ENCODE results near the gene RRBP1.

- TF ChIP-seq, protein P1, sequence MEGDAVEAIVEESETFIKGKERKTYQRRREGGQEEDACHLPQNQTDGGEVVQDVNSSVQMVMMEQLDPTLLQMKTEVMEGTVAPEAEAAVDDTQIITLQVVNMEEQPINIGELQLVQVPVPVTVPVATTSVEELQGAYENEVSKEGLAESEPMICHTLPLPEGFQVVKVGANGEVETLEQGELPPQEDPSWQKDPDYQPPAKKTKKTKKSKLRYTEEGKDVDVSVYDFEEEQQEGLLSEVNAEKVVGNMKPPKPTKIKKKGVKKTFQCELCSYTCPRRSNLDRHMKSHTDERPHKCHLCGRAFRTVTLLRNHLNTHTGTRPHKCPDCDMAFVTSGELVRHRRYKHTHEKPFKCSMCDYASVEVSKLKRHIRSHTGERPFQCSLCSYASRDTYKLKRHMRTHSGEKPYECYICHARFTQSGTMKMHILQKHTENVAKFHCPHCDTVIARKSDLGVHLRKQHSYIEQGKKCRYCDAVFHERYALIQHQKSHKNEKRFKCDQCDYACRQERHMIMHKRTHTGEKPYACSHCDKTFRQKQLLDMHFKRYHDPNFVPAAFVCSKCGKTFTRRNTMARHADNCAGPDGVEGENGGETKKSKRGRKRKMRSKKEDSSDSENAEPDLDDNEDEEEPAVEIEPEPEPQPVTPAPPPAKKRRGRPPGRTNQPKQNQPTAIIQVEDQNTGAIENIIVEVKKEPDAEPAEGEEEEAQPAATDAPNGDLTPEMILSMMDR (conservative IDR thresholded peaks at IDR 0.05; ENCODE audit: low read depth, low read length) = no peak
- no peak for TF ChIP-seq EZH2 (IDR thresholded peaks at IDR 0.05; ENCODE audit: borderline replicate concordance, low read depth, low read length, poor library complexity, severe bottlenecking)
Measured at GRCh38 chr20:17630151-17630805, 51.8 kb downstream of the RRBP1 start.
